Activated naive CD4-positive, alpha-beta T cell (primary cell): ENCODE measurements around the gene FAM184A.
"Not testable (repeated sequence)": the region's sequence is repeated elsewhere in the genome, so short reads cannot be mapped to it uniquely, and the experiment has no call there.

Experiments used
- DNase-seq, 4 experiments: peaks; one replicate each; lab custom pipeline; 2025; lab: John Stamatoyannopoulos, UW

The FAM184A gene

DNA sequence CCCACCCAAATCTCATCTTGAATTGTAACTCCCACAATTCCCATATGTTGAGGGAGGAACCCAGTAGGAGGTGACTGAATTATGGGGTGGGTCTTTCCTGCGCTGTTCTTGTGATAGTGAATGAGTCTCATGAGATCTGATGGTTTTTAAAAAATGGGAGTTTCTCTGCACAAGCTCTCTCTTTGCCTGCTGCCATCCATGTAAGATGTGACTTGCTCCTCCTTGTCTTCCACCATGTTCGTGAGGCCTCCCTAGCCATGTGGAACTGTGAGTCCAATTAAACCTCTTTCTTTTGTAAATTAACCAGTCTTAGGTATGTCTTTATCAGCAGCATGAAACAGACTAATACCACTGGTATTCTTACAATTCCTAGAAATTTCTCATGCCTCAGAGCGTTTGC is 69.2 kb downstream of the FAM184A start:
- not testable (repeated sequence) for DNase-seq

DNA sequence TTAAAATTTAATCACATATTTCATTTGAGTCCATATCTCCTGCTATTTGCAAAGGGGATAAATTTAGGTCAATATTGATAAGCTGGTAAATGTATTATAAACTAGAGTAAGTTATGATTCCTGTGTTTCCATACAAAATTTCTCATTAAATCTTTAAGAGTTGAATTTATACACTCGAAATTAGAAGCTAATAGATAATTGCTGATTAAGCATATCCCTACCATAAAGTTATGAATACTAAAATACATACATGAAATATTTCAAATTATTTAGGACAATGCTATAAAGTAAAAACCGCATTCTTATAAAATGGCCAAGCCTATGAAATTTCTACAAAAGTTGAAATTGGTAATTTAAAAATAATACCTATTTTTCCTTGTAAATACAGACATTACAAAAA is 71.5 kb downstream of the FAM184A start:
- DNase-seq = no peak

DNA sequence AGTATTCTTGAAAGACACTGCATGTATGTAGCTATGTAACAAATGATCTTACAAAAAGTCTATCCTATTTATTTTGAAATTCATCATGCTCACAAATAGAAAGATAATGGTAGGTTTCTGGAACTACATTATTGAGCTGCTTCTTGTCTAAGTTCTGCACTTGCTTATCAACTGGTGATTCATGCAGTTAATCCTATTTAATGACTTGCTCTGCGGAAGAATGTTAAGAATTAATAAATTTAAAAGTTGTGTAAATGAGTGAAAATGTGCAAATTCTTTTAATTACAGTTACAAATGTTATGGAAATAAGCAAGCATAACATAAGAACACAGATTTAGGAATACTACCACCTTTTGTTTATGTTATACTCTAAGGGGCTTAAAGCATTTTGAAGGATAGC is 76.4 kb downstream of the FAM184A start:
- no peak for DNase-seq

GRCh38 chr6:118999494-119000040 is 78.9 kb downstream of the FAM184A start:
- DNase-seq = no peak

GRCh38 chr6:118997426-118997825 is 81.0 kb downstream of the FAM184A start:
- not testable (repeated sequence) for DNase-seq

DNA sequence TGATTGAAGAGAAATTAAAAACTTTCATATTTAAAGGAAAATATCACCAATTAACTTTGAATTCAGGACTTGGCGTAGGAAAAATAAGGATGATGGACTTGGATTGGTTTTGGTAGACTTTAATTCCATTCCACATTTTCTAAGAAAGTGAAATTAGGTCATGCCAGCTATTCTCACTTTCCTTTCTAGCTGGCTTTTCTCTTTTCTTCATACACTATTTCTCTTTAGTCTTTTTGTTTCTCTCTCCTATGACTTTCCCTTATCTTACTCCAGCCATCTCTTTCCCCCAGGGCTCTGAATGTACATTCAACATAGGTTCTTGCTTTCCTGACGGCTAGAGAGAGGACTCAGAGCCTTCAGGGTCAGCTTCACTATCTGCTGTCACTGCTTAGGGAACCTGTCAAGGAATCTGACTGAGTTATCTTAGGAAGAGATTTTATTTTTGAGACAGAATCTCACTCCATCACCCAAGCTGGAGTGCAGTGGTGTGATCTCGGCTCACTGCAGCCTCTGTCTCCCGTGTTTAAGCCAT is 82.1 kb downstream of the FAM184A start:
- DNase-seq = no peak

DNA sequence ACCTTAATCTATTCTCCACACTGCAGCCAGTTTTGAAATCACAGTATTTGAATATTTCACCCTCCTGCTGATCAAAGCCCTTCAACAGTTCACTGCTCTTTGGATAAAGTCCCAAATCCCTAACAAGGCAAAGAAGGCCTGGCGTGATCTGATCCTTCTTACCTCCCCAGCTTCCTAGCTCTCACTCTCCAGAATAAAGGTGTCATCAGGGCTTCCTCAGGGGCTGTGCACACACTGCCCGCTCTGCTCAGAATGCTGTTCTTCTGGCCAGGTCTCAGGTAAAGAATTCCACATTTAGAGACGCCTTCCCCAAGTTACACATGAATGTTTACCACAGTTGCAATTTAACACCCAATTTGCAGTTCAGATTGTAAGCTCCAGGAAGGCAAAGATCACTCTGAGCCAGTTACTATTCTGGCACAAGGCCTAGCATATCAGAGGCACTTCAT is 84.6 kb downstream of the FAM184A start:
- no peak for DNase-seq

DNA sequence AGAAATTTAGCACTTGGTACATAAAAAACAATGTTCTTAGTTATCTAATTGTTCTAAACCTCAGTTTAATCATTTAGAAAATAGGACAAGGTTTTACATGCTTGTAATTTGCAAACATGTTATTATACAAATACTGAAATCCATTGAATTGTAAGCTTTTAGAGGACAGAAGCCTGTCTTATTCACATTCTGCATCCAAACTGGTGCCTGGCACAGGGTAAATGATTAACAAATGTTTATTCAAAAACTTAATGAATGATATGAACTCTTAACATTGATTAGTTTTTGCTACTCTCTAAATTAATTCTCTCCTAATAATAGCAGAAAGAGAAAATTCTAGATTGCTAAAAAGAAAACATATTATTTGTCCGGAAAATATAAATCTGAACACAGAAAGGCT is 85.1 kb downstream of the FAM184A start:
- DNase-seq = no peak

DNA sequence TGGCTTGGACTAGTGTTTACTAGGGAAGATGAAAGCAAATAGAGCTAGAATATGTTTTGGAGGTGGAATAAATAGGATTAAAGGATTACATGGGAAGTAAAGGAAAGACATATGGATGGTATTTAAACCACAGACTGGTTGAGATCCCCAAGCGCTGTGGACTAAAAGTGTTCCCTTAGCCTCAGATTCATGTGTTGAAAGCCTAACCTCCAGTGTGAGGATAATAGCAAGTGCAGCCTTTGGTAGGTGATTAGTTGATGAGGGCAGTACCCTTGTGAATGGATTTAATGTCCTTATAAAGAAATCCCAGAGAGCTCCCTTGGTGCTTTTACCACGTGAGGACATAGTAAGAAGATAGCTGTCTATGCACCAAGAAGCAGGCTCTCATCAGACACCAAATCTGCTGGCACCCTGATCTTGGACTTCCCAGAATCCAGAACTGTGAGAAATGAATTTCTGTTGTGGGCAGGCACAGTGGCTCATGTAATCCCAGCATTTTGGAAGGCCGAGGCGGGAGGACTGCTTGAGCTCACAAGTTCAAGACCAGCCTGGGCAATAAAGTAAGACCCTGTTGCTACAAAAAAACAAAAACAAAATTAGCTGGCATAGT is 86.2 kb downstream of the FAM184A start:
- no peak for DNase-seq

GRCh38 chr6:118986312-118986711 is 92.2 kb downstream of the FAM184A start:
- DNase-seq = no peak

DNA sequence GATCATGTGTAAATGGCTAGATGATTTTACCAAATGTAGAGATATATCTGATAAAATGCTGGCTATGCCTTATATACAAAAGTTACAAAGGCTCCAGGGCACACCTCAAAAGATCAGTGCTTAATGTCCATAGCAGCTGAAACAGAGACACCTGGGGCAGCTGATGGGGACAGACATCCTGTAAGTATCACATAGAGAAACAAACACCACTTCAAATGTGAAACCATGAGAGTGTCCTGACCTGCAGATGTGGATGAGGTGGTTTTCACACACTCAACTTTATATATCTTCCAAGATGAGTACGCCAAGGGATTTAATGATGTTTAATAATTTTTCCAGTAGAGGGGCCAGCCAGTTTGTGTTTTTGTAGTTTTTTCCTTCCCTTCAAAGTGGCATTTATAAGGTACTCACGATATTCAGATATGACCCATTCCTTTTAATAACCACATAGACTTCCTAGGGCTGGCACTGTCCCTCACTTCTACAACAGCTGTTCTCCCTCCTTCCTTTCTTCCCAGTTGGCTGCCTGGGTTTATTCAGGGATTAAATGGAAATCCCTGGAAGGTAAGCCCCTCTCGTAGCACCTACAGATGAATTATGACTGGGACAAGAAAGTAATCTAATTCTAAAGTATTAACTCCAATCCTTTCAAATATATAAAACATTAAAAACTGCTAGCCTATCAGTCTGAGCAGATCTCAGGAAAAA is 93.2 kb downstream of the FAM184A start:
- DNase-seq = no peak

GRCh38 chr6:118984342-118984741 is 94.1 kb downstream of the FAM184A start:
- no peak for DNase-seq

- no peak for DNase-seq
These were observed 95.9 kb downstream of the FAM184A start for GRCh38 chr6:118982575-118982911.

DNA sequence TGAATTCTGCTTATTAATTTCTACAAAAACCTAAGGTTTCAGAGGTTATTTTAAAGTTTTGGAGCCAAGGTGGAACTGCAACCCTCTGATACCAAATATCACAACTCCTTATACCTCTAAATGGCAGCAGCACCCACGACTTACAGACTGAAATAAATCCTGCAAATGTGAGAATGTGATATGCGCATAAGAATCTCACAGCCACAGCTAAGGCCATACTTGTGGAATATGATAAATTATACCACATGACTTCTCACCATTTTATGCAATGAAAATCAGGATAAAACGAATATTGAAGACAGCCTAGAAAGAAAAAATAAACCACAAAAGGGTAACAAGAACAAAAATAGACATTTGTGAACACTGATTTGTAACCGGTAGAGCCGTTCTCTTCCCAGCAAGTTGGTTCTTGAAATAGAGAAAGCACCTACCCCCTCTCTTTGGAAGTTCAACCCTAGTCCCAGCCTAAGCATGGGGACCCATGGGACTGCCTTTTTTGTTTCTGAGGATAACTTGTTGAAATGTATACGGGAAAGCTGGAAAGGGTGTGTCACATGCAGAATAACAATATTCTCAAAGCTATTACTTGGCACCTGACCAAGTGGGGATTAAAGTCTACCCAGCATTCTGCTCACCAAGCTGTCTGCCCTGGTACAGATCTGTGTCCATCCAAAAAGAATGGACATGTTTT is 96.4 kb downstream of the FAM184A start:
- no peak for DNase-seq

- no peak for DNase-seq
These were observed 98.4 kb downstream of the FAM184A start for GRCh38 chr6:118980063-118980462.

DNA sequence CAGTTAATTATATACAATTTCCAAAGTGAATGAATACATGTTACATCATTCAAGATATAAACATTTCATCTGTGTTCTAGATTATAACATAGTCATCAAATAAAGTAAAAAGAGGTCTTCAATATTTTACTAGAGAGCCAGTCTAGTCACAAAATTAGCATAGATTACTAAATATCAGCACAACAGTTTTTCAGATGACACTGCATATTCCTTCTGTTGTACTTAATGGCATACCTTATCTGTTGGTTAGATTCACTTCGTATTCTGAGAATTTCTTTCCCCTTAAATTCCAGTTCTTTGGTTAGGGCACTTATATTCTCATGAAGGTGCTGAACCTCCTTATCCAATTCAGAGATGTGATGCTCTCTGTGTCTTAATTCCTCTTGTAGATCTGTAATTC is 103.7 kb downstream of the FAM184A start:
- DNase-seq = no peak

GRCh38 chr6:118971682-118972081 is 106.8 kb downstream of the FAM184A start:
- no peak for DNase-seq

DNA sequence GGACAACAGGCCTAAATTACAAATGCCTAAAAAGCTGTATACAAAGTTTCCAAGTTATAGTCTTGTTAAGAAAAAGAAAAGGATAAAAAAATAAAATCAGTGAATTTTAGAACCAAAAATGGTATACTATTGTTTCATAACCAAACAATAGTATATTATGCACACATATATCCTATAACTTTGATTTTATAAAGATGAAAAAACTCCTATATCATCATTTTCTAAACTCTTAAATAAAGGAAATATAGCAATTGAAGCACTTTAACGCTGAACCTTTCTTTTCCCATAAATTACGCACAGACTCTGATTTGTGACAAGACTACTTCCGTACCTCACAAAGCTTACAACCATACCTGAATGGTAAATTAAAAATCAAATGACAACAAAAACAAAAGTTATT is 107.6 kb downstream of the FAM184A start:
- no peak for DNase-seq

DNA sequence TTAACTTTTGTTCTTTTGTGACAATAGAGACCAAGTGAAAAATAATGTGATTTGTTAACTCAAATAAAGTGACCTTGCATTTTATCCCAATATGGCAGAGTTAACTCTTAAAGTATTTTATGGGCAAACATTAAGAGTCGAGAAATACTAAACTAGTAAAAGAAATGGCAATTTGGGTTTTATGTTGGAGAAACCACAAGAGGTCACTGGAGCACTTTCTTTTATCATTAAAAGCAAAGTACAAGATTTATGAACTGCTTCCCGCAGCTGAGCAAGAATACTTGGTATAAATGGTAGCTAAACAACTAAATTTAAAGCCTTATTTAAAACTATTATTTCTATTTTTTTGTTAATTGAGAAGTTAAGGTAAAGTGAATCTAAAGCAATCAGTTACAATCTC is 110.0 kb downstream of the FAM184A start:
- DNase-seq = no peak

DNA sequence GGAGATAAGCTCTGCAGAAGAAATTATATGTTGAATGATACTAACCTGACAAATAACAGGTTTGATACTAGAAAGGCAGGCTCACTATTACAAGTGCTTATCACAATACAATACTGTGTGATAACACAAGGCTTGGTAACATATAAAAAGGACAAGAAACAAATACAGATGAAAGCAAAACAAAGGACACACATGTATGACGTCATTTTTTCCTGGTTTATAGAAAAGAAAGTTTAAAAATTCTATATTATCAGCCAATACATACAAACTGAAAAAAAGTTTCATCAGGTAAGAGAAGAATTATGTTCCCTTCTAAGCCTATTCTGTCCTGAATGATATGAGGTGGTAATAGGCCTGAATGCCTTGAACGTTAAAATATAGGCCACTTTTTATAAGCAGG is 111.2 kb downstream of the FAM184A start:
- DNase-seq = no peak

- no peak for DNase-seq
These were observed 112.6 kb downstream of the FAM184A start for GRCh38 chr6:118965843-118966370.

- DNase-seq = no peak
These were observed 113.1 kb downstream of the FAM184A start for GRCh38 chr6:118965371-118965770.

- no peak for DNase-seq
These were observed 115.5 kb downstream of the FAM184A start for GRCh38 chr6:118963003-118963402.
